ENCODE results near the gene LGI1.

LGI1 gene

GRCh38 chr10:93812659-93813338, 55.1 kb downstream of the LGI1 start:
- Histone ChIP-seq H3K4me3 (ENCODE audit: low read length) (no peak overlapping the region), H3K9ac (ENCODE audit: low read length) (no peak overlapping the region), H3K9me3 (ENCODE audit: control insufficient read depth, low read length) (no peaks in the 10 kb centered on the region), H3K36me3 (ENCODE audit: control insufficient read depth, insufficient read depth, low read length, severe bottlenecking) (no peaks in the 10 kb centered on the region), H3K4me1 (ENCODE audit: control insufficient read depth, insufficient read depth, low read length) (no peaks in the 10 kb centered on the region), H3K27me3 (replicated peaks; ENCODE audit: control insufficient read depth, insufficient read depth, low read length) (peaks cover 5% of the 10 kb centered on the region)
- DNase-seq (ENCODE audit: low read depth), result no peak

- H3K9ac ChIP-seq (ENCODE audit: low read length), result no peak overlapping the region
- no peaks in the 10 kb centered on the region for H3K9me3 ChIP-seq (ENCODE audit: control insufficient read depth, low read length)
- peaks cover 5% of the 10 kb centered on the region for H3K27me3 ChIP-seq (replicated peaks; ENCODE audit: control insufficient read depth, insufficient read depth, low read length)
- peak; percentile 47 for DNase-seq (ENCODE audit: low read depth)
- no peaks in the 10 kb centered on the region for H3K4me1 ChIP-seq (ENCODE audit: control insufficient read depth, insufficient read depth, low read length)
- H3K4me3 ChIP-seq (ENCODE audit: low read length), result no peak overlapping the region
- H3K36me3 ChIP-seq (ENCODE audit: control insufficient read depth, insufficient read depth, low read length, severe bottlenecking), result no peaks in the 10 kb centered on the region
Measured at GRCh38 chr10:93813507-93814465, 56.0 kb downstream of the LGI1 start.

GRCh38 chr10:93815304-93816096, 57.8 kb downstream of the LGI1 start:
- Histone ChIP-seq H3K27me3 (replicated peaks; ENCODE audit: control insufficient read depth, insufficient read depth, low read length) (peaks cover 14% of the 10 kb centered on the region), H3K9me3 (ENCODE audit: control insufficient read depth, low read length) (no peaks in the 10 kb centered on the region), H3K9ac (ENCODE audit: low read length) (peak overlapping the region; percentile 56), H3K36me3 (ENCODE audit: control insufficient read depth, insufficient read depth, low read length, severe bottlenecking) (no peaks in the 10 kb centered on the region), H3K4me1 (ENCODE audit: control insufficient read depth, insufficient read depth, low read length) (no peaks in the 10 kb centered on the region), H3K4me3 (ENCODE audit: low read length) (no peak overlapping the region)
- peak; percentile 67 for DNase-seq (ENCODE audit: low read depth)

- peak; percentile 94 for DNase-seq (ENCODE audit: low read depth)
- Histone ChIP-seq H3K9me3 (ENCODE audit: control insufficient read depth, low read length) (no peaks in the 10 kb centered on the region), H3K27me3 (replicated peaks; ENCODE audit: control insufficient read depth, insufficient read depth, low read length) (peaks cover 14% of the 10 kb centered on the region), H3K4me1 (ENCODE audit: control insufficient read depth, insufficient read depth, low read length) (no peaks in the 10 kb centered on the region), H3K9ac (ENCODE audit: low read length) (peak overlapping the region; percentile 56), H3K4me3 (ENCODE audit: low read length) (peak overlapping the region; percentile 65), H3K36me3 (ENCODE audit: control insufficient read depth, insufficient read depth, low read length, severe bottlenecking) (no peaks in the 10 kb centered on the region)
Measured at GRCh38 chr10:93816123-93816747, 58.5 kb downstream of the LGI1 start.

GRCh38 chr10:93818086-93818485, 60.4 kb downstream of the LGI1 start:
- H3K36me3 ChIP-seq (ENCODE audit: control insufficient read depth, insufficient read depth, low read length, severe bottlenecking), result no peaks in the 10 kb centered on the region
- H3K4me1 ChIP-seq (ENCODE audit: control insufficient read depth, insufficient read depth, low read length), result no peaks in the 10 kb centered on the region
- no peak overlapping the region for H3K4me3 ChIP-seq (ENCODE audit: low read length)
- H3K27me3 ChIP-seq (replicated peaks; ENCODE audit: control insufficient read depth, insufficient read depth, low read length), result peaks cover 14% of the 10 kb centered on the region
- no peak overlapping the region for H3K9ac ChIP-seq (ENCODE audit: low read length)
- DNase-seq (ENCODE audit: low read depth), result no peak
- no peaks in the 10 kb centered on the region for H3K9me3 ChIP-seq (ENCODE audit: control insufficient read depth, low read length)

- DNase-seq (ENCODE audit: low read depth), result no peak
- no peak overlapping the region for H3K4me3 ChIP-seq (ENCODE audit: low read length)
- no peaks in the 10 kb centered on the region for H3K36me3 ChIP-seq (ENCODE audit: control insufficient read depth, insufficient read depth, low read length, severe bottlenecking)
- H3K27me3 ChIP-seq (replicated peaks; ENCODE audit: control insufficient read depth, insufficient read depth, low read length), result peaks cover 14% of the 10 kb centered on the region
- H3K9me3 ChIP-seq (ENCODE audit: control insufficient read depth, low read length), result no peaks in the 10 kb centered on the region
- no peak overlapping the region for H3K9ac ChIP-seq (ENCODE audit: low read length)
- H3K4me1 ChIP-seq (ENCODE audit: control insufficient read depth, insufficient read depth, low read length), result no peaks in the 10 kb centered on the region
Measured at GRCh38 chr10:93819520-93819919, 61.8 kb downstream of the LGI1 start.

GRCh38 chr10:93820434-93820833, 62.7 kb downstream of the LGI1 start:
- Histone ChIP-seq H3K4me3 (ENCODE audit: low read length) (no peak overlapping the region), H3K27me3 (replicated peaks; ENCODE audit: control insufficient read depth, insufficient read depth, low read length) (peaks cover 14% of the 10 kb centered on the region), H3K4me1 (ENCODE audit: control insufficient read depth, insufficient read depth, low read length) (no peaks in the 10 kb centered on the region), H3K9me3 (ENCODE audit: control insufficient read depth, low read length) (no peaks in the 10 kb centered on the region), H3K9ac (ENCODE audit: low read length) (no peak overlapping the region), H3K36me3 (ENCODE audit: control insufficient read depth, insufficient read depth, low read length, severe bottlenecking) (no peaks in the 10 kb centered on the region)
- no peak for DNase-seq (ENCODE audit: low read depth)

- Histone ChIP-seq H3K4me3 (ENCODE audit: low read length) (no peak overlapping the region), H3K36me3 (ENCODE audit: control insufficient read depth, insufficient read depth, low read length, severe bottlenecking) (no peaks in the 10 kb centered on the region), H3K27me3 (replicated peaks; ENCODE audit: control insufficient read depth, insufficient read depth, low read length) (peaks cover 18% of the 10 kb centered on the region), H3K4me1 (ENCODE audit: control insufficient read depth, insufficient read depth, low read length) (no peaks in the 10 kb centered on the region), H3K9me3 (ENCODE audit: control insufficient read depth, low read length) (no peaks in the 10 kb centered on the region), H3K9ac (ENCODE audit: low read length) (no peak overlapping the region)
- peak; percentile 69 for DNase-seq (ENCODE audit: low read depth)
Measured at GRCh38 chr10:93821051-93821772, 63.5 kb downstream of the LGI1 start.

GRCh38 chr10:93826355-93826754, 68.6 kb downstream of the LGI1 start:
- no peak overlapping the region for H3K9ac ChIP-seq (ENCODE audit: low read length)
- peak; percentile 18 for DNase-seq (ENCODE audit: low read depth)

GRCh38 chr10:93827056-93827804, 69.5 kb downstream of the LGI1 start:
- no peaks in the 10 kb centered on the region for H3K4me1 ChIP-seq (ENCODE audit: control insufficient read depth, insufficient read depth, low read length)
- peaks cover 10% of the 10 kb centered on the region for H3K27me3 ChIP-seq (replicated peaks; ENCODE audit: control insufficient read depth, insufficient read depth, low read length)
- H3K36me3 ChIP-seq (ENCODE audit: control insufficient read depth, insufficient read depth, low read length, severe bottlenecking), result no peaks in the 10 kb centered on the region
- no peak overlapping the region for H3K4me3 ChIP-seq (ENCODE audit: low read length)
- DNase-seq (ENCODE audit: low read depth), result no peak
- H3K9me3 ChIP-seq (ENCODE audit: control insufficient read depth, low read length), result no peaks in the 10 kb centered on the region
- no peak overlapping the region for H3K9ac ChIP-seq (ENCODE audit: low read length)

More at GRCh38 chr10:93826355-93826754, 68.6 kb downstream of the LGI1 start:
- no peak overlapping the region for H3K4me3 ChIP-seq (ENCODE audit: low read length)
- no peaks in the 10 kb centered on the region for H3K9me3 ChIP-seq (ENCODE audit: control insufficient read depth, low read length)
- no peaks in the 10 kb centered on the region for H3K36me3 ChIP-seq (ENCODE audit: control insufficient read depth, insufficient read depth, low read length, severe bottlenecking)
- no peaks in the 10 kb centered on the region for H3K4me1 ChIP-seq (ENCODE audit: control insufficient read depth, insufficient read depth, low read length)
- H3K27me3 ChIP-seq (replicated peaks; ENCODE audit: control insufficient read depth, insufficient read depth, low read length), result peaks cover 6% of the 10 kb centered on the region
